ENCODE measurements around the gene VENTX. TPM values are rescaled to one million over a fixed set of nuclear protein-coding genes. Genes with fewer than 3 reads are reported as not detected.

VENTX gene
- total and polyA plus RNA-seq, 2 of the 4 experiments (the other 2 are of a cell fraction) = not detected

DNA sequence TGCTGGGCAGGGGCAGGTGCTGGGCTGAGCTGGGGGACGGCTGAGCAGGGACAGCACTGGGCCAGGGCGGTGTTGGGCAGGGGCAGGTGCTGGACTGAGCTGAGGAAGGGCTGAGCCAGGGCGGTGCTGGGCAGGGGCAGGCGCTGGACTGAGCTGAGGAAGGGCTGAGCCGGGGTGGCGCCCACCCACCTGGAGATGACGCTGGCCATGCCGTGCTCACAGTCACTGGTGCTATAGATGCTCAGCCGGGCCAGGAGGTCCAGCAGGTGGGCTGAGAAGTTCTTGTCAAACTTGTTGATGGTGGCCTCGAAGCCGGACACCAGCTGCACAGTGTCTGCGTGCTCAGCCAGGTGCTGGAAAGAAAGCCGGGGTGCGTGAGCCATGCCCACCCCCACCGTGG lies 43.4 kb downstream of the VENTX start:
- TF ChIP-seq CHD1 (IDR thresholded peaks at IDR 0.05; ENCODE audit: low read depth, low read length) = no peak
- TF ChIP-seq, protein P1, sequence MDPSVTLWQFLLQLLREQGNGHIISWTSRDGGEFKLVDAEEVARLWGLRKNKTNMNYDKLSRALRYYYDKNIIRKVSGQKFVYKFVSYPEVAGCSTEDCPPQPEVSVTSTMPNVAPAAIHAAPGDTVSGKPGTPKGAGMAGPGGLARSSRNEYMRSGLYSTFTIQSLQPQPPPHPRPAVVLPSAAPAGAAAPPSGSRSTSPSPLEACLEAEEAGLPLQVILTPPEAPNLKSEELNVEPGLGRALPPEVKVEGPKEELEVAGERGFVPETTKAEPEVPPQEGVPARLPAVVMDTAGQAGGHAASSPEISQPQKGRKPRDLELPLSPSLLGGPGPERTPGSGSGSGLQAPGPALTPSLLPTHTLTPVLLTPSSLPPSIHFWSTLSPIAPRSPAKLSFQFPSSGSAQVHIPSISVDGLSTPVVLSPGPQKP (IDR thresholded peaks at IDR 0.05; ENCODE audit: borderline replicate concordance, low read depth, low read length) = no peak
- TF ChIP-seq POLR2A (IDR thresholded peaks at IDR 0.05; ENCODE audit: low read depth, low read length) = no peak
- no peak for TF ChIP-seq FOS (IDR thresholded peaks at IDR 0.05; ENCODE audit: low read depth, low read length)
- TF ChIP-seq NFE2L2 (IDR thresholded peaks at IDR 0.05; ENCODE audit: low read depth, low read length) = no peak
- Histone ChIP-seq H2AFZ (replicated peaks; ENCODE audit: low read length, poor library complexity) (no peak overlapping the region), H4K91ac (ENCODE audit: insufficient read depth, low read depth, low read length) (no peak overlapping the region), H3K9me3 (ENCODE audit: control insufficient read depth, insufficient read depth, low read length) (no peaks in the 10 kb centered on the region), H4K20me1 (ENCODE audit: insufficient read depth, low read length) (peaks cover 7% of the 10 kb centered on the region; the same call in 1 of the 2 replicates), H2AK9ac (replicated peaks; ENCODE audit: low read depth, low read length, poor library complexity) (no peak overlapping the region), H3K56ac (ENCODE audit: extremely low read depth, insufficient read depth, low read length) (no peak overlapping the region), H3K79me1 (ENCODE audit: low read depth in 1 of 2, low read length in 2 of 2) (peaks cover 0 to 7% of the 10 kb centered on the region in 2 experiments; a peak in 3 of 4 replicates), H3K9me1 (ENCODE audit: insufficient read depth, low read length) (0 out of 2 replicates have a peak, but pooled peaks cover 4% of the 10 kb centered on the region), H2AK5ac (ENCODE audit: low read depth, low read length) (no peak overlapping the region), H4K8ac (ENCODE audit: low read depth in 2 of 2, low read length in 2 of 2) (no peak overlapping the region), H3K18ac (ENCODE audit: low read depth, low read length) (no peak overlapping the region), H3K36me3 (ENCODE audit: control insufficient read depth, insufficient read depth, low read length) (peaks cover 61% of the 10 kb centered on the region), H3K4ac (ENCODE audit: low read depth, low read length) (no peak overlapping the region), H4K5ac (ENCODE audit: low read depth, low read length) (no peak overlapping the region), H3K14ac (replicated peaks; ENCODE audit: low read depth, low read length) (no peak overlapping the region), H2BK20ac (ENCODE audit: low read depth, low read length) (no peak overlapping the region), H3K27me3 (ENCODE audit: control insufficient read depth, insufficient read depth, low read length) (peaks cover 5% of the 10 kb centered on the region), H3K23ac (ENCODE audit: low read depth, low read length) (no peak overlapping the region), H2BK5ac (ENCODE audit: low read depth, low read length, poor library complexity, severe bottlenecking) (no peak overlapping the region), H3K4me1 (ENCODE audit: control insufficient read depth, insufficient read depth, low read length) (peaks cover 10% of the 10 kb centered on the region), H3K4me3 (ENCODE audit: insufficient read depth, low read depth, low read length) (no peak overlapping the region), H2BK15ac (ENCODE audit: low read depth, low read length) (no peak overlapping the region), H2BK120ac (ENCODE audit: low read depth, low read length) (no peak overlapping the region), H3K4me2 (ENCODE audit: low read depth, low read length) (no peak overlapping the region), H3K27ac (ENCODE audit: insufficient read depth, low read length) (no peak overlapping the region), H3K9ac (ENCODE audit: low read depth, low read length) (no peak overlapping the region)
- intact Hi-C loops (cut with micrococcal nuclease) (no loop called here), dilution Hi-C loops (cut with HindIII; ENCODE audit: low sequenced_read_pairs, unreplicated experiment) (no loop called here), in situ Hi-C loops (cut with MboI; ENCODE audit: low sequenced_read_pairs) (no loop called here)
- ATAC-seq (ENCODE audit: low read depth) = no peak
- 97% methylated on average over 12 of the region's 15 CpGs; no CpG with 5 or more reads in 1 of the 2 experiments for WGBS, 2 experiments (ENCODE audit: extremely low coverage in 2 of 2, insufficient read length in 1 of 2)
- CTCF ChIA-PET = no interaction called here
- no TSS peak for BruUV-seq (replicated peaks)
- POLR2A ChIA-PET (ENCODE audit: unreplicated experiment) = no interaction called here
- DNase-seq = no peak
